NCI-H510A (cell line): ENCODE data around the gene S100PBP.

Experiments used
- DNase-seq: peaks from one replicate; lab custom pipeline; 2025; lab: John Stamatoyannopoulos, UW

Gene S100PBP

GRCh38 chr1:32870615-32871363, 53.3 kb downstream of the S100PBP start, which contains the start of gene FNDC5:
Gene FNDC5 (minus strand): TSS chr1:32870912.
- DNase-seq: no peak

- DNase-seq: no peak
These were observed 54.1 kb downstream of the S100PBP start for GRCh38 chr1:32871364-32872191.

- no peak for DNase-seq
These were observed 54.7 kb downstream of the S100PBP start for GRCh38 chr1:32872192-32872460.

GRCh38 chr1:32873484-32873883, 56.0 kb downstream of the S100PBP start:
- no peak for DNase-seq

- no peak for DNase-seq
These were observed 57.7 kb downstream of the S100PBP start for GRCh38 chr1:32874860-32875752.

- no peak for DNase-seq
These were observed 59.1 kb downstream of the S100PBP start for GRCh38 chr1:32876341-32877210.

GRCh38 chr1:32877211-32878110, 60.0 kb downstream of the S100PBP start:
- no peak for DNase-seq

- DNase-seq: no peak
These were observed 60.7 kb downstream of the S100PBP start for GRCh38 chr1:32878183-32878582.

- DNase-seq: no peak
These were observed 61.2 kb downstream of the S100PBP start for GRCh38 chr1:32878637-32879041.

GRCh38 chr1:32881291-32881690, 63.8 kb downstream of the S100PBP start:
- DNase-seq: no peak

- DNase-seq: no peak
These were observed 64.7 kb downstream of the S100PBP start for GRCh38 chr1:32881871-32882850.

GRCh38 chr1:32883338-32884031, 66.0 kb downstream of the S100PBP start:
- DNase-seq: no peak

- no peak for DNase-seq
These were observed 66.5 kb downstream of the S100PBP start for GRCh38 chr1:32884032-32884372.

GRCh38 chr1:32884726-32885125, 67.3 kb downstream of the S100PBP start:
- DNase-seq: no peak

- no peak for DNase-seq
These were observed 68.2 kb downstream of the S100PBP start for GRCh38 chr1:32885676-32886003.

- no peak for DNase-seq
These were observed 68.8 kb downstream of the S100PBP start, which contains the start of gene HPCA for GRCh38 chr1:32886004-32886827. Gene HPCA (plus strand): TSS chr1:32886491. CDS start chr1:32888899, 2,408 bp downstream.

- no peak for DNase-seq
These were observed 69.5 kb downstream of the S100PBP start for GRCh38 chr1:32886828-32887414.
